K562 (cell line): Measurements from ENCODE around the gene GTF2A1L.

ENCODE experiments used
- CBX5 ChIP-seq: IDR thresholded peaks from 2 replicates; pipeline ENCODE4 v1.6.1; 2014; ENCODE audit warnings: low read depth, borderline replicate concordance
- CTCF ChIP-seq, 3 experiments: IDR thresholded peaks in 2 of 3; conservative IDR thresholded peaks in 1 of 3; 2 replicates each; pipeline ENCODE4 v1.5.1; 2011 to 2012; ENCODE audit warnings: low read length in 3 of 3, mild to moderate bottlenecking in 3 of 3, control low read depth in 2 of 3, improper control_type of control experiment in 1 of 3, inconsistent platforms in 1 of 3, low read depth in 1 of 3, mixed read lengths in 1 of 3, moderate library complexity in 1 of 3; ENCODE audit not compliant: insufficient read depth in 2 of 3
- E2F3 ChIP-seq: fragments of 250-450 bp; sonication (Bioruptor Pico); IDR thresholded peaks from 2 replicates; pipeline ENCODE4 v1.4.0; 2020; ENCODE audit warnings: mild to moderate bottlenecking
- FOXP4 ChIP-seq: sonication (generic); formaldehyde crosslinking; IDR thresholded peaks from 2 replicates; pipeline ENCODE4 v1.8.0; 2022; ENCODE audit warnings: mild to moderate bottlenecking, missing genetic modification reagents, borderline replicate concordance
- MAX ChIP-seq: sonication (generic); formaldehyde crosslinking; IDR thresholded peaks from 2 replicates; pipeline ENCODE4 v1.9.0; 2022; ENCODE audit warnings: mild to moderate bottlenecking, missing genetic modification reagents
- RFX5 ChIP-seq: IDR thresholded peaks from 2 replicates; pipeline ENCODE4 v1.6.1; 2011; ENCODE audit warnings: low read depth, mild to moderate bottlenecking, improper control_type of control experiment, low read length
- SMC3 ChIP-seq: conservative IDR thresholded peaks from 2 replicates; pipeline ENCODE4 v1.6.1; 2011; ENCODE audit warnings: low read depth, low read length, improper control_type of control experiment; ENCODE audit not compliant: insufficient read depth
- ZNF24 ChIP-seq: fragments of 450-650 bp; IDR thresholded peaks from 2 replicates; pipeline ENCODE4 v1.6.1; 2016
- ZNF395 ChIP-seq: fragments of 200-800 bp; sonication (Bioruptor generic); IDR thresholded peaks from 2 replicates; pipeline ENCODE4 v1.6.1; 2017; ENCODE audit warnings: missing genetic modification characterization, missing compliant biosample characterization
- ZNF444 ChIP-seq: fragments of 250-450 bp; sonication (Bioruptor Pico); IDR thresholded peaks from 2 replicates; pipeline ENCODE4 v1.4.0; 2020; ENCODE audit warnings: mild to moderate bottlenecking, moderate library complexity
- ZNF609 ChIP-seq: sonication (generic); formaldehyde crosslinking; IDR thresholded peaks from 2 replicates; pipeline ENCODE4 v1.8.1; 2023; ENCODE audit warnings: missing genetic modification reagents, mild to moderate bottlenecking, borderline replicate concordance

GRCh38 chr2:48677450-48677849, 59.8 kb downstream of the GTF2A1L start:
- TF ChIP-seq CBX5 (no peak), E2F3 (CRISPR knock-in tag) (no peak), ZNF395 (CRISPR knock-in tag) (no peak), SMC3 (no peak), MAX (CRISPR knock-in tag) (no peak), ZNF24 (no peak), FOXP4 (no peak), ZNF444 (no peak), RFX5 (no peak), CTCF (IDR thresholded peaks at IDR 0.05 in 2 of 3, conservative IDR thresholded peaks at IDR 0.05 in 1 of 3; ENCODE audit: insufficient read depth in 2 of 3, low read depth in 1 of 3, low read length in 3 of 3) (no peak), ZNF609 (CRISPR knock-in tag) (no peak)
